Mesothelial cell of epicardium (in vitro differentiated cells): ENCODE data around the gene C13orf42. TPM values are rescaled to one million over a fixed set of nuclear protein-coding genes. Genes with fewer than 3 reads are reported as not detected.

Experiments
- DNase-seq, 2 experiments: peaks; one replicate each; pipeline ENCODE4 v3.0.0; 2021; ENCODE audit warnings: low spot score in 2 of 2; ENCODE audit not compliant: unreplicated experiment in 2 of 2
- H3K27ac Mint-ChIP-seq: 2 replicates; pipeline ENCODE4 v1.8.0; 2021; ENCODE audit warnings: mixed read lengths
- H3K27me3 Mint-ChIP-seq: 2 replicates; pipeline ENCODE4 v1.8.0; 2021; ENCODE audit warnings: low read depth, mixed read lengths
- H3K36me3 Mint-ChIP-seq: 2 replicates; pipeline ENCODE4 v1.8.0; 2021; ENCODE audit warnings: mixed read lengths
- H3K4me1 Mint-ChIP-seq: 2 replicates; pipeline ENCODE4 v1.8.0; 2021; ENCODE audit warnings: mixed read lengths
- H3K4me3 Mint-ChIP-seq: 2 replicates; pipeline ENCODE4 v1.8.0; 2021; ENCODE audit warnings: mild to moderate bottlenecking, moderate library complexity, mixed read lengths
- H3K9me3 Mint-ChIP-seq: 2 replicates; pipeline ENCODE4 v1.8.0; 2021; ENCODE audit warnings: mixed read lengths
- total RNA-seq: library from RNA; stranded (reverse); gene quantifications from 3 replicates; pipeline ENCODE4 v1.2.1, GENCODE V29; 2021
- TF ChIP-seq, protein P1 (sequence below): fragments of 200-600 bp; sonication (generic); IDR thresholded peaks from one replicate; pipeline ENCODE4 v1.5.0; 2021; ENCODE audit warnings: antibody characterized with exemption; ENCODE audit not compliant: unreplicated experiment

C13orf42 gene
- total RNA-seq, 1 donor from 2014 or later: not detected

GRCh38 chr13:51070005-51070649 is 40.9 kb downstream of the C13orf42 start:
- peaks cover 8% of the 10 kb centered on the region for H3K4me1 Mint-ChIP-seq
- peak; percentile 63 to 91 for DNase-seq
- H3K36me3 Mint-ChIP-seq: no peaks in the 10 kb centered on the region
- H3K9me3 Mint-ChIP-seq: peaks cover 3% of the 10 kb centered on the region
- peaks cover 9% of the 10 kb centered on the region for H3K27me3 Mint-ChIP-seq
- H3K27ac Mint-ChIP-seq: no peak overlapping the region
- H3K4me3 Mint-ChIP-seq: no peak overlapping the region
- TF ChIP-seq, protein P1, sequence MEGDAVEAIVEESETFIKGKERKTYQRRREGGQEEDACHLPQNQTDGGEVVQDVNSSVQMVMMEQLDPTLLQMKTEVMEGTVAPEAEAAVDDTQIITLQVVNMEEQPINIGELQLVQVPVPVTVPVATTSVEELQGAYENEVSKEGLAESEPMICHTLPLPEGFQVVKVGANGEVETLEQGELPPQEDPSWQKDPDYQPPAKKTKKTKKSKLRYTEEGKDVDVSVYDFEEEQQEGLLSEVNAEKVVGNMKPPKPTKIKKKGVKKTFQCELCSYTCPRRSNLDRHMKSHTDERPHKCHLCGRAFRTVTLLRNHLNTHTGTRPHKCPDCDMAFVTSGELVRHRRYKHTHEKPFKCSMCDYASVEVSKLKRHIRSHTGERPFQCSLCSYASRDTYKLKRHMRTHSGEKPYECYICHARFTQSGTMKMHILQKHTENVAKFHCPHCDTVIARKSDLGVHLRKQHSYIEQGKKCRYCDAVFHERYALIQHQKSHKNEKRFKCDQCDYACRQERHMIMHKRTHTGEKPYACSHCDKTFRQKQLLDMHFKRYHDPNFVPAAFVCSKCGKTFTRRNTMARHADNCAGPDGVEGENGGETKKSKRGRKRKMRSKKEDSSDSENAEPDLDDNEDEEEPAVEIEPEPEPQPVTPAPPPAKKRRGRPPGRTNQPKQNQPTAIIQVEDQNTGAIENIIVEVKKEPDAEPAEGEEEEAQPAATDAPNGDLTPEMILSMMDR: peak; percentile 90

- H3K27ac Mint-ChIP-seq: no peak overlapping the region
- no peaks in the 10 kb centered on the region for H3K36me3 Mint-ChIP-seq
- peaks cover 12% of the 10 kb centered on the region for H3K4me1 Mint-ChIP-seq
- peaks cover 2% of the 10 kb centered on the region for H3K27me3 Mint-ChIP-seq
- no peak overlapping the region for H3K4me3 Mint-ChIP-seq
- peaks cover 3% of the 10 kb centered on the region for H3K9me3 Mint-ChIP-seq
- TF ChIP-seq, protein P1: no peak
- DNase-seq: no peak
These were observed 42.6 kb downstream of the C13orf42 start for GRCh38 chr13:51068501-51068900.

- H3K36me3 Mint-ChIP-seq: no peaks in the 10 kb centered on the region
- TF ChIP-seq, protein P1: no peak
- peaks cover 17% of the 10 kb centered on the region for H3K4me1 Mint-ChIP-seq
- H3K27me3 Mint-ChIP-seq: peaks cover 2% of the 10 kb centered on the region
- no peaks in the 10 kb centered on the region for H3K9me3 Mint-ChIP-seq
- DNase-seq: no peak
- H3K4me3 Mint-ChIP-seq: no peak overlapping the region
- H3K27ac Mint-ChIP-seq: no peak overlapping the region
These were observed 43.4 kb downstream of the C13orf42 start for GRCh38 chr13:51067706-51068105.

- H3K9me3 Mint-ChIP-seq: no peaks in the 10 kb centered on the region
- H3K36me3 Mint-ChIP-seq: no peaks in the 10 kb centered on the region
- DNase-seq: no peak
- H3K4me3 Mint-ChIP-seq: no peak overlapping the region
- TF ChIP-seq, protein P1: no peak
- H3K27me3 Mint-ChIP-seq: peaks cover 3% of the 10 kb centered on the region
- H3K27ac Mint-ChIP-seq: no peak overlapping the region
- H3K4me1 Mint-ChIP-seq: peaks cover 17% of the 10 kb centered on the region
These were observed 43.8 kb downstream of the C13orf42 start for GRCh38 chr13:51067210-51067701.

DNA sequence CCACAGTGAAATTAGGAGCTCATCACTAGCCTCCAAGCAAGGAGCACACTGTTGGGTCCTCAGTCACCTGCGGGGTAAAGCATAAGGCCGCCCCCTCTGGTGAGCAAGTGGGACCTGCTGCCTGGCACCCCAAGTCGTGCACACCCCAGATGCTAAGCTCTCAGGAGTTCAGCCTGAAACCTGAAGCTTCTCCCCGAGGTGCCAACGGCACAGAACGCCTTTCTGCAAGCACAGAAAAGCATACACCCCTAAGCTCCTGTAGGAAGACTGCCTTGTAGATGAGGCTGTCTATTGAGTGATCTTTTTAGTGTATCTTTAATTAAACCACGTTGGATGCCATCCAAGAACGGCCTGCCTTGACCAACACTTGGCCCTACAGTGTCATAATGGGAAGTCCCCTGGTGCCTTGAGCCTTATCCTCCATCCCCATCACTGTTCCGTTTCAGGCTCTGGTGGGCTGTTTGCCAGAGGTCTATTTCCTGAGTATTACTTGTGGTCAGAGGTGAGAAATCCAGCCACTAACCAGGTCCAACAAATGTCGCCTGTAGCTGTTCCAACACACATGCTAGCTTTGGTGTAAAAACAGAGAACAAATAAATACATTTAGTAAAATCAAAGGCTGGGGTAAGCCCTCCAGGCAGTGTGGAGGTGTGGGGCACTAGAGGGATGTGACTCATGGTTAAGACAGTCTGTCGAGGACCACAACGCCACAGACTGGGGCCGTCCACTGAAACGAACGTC is 44.8 kb downstream of the C13orf42 start:
- TF ChIP-seq, protein P1: no peak
- H3K27ac Mint-ChIP-seq: no peak overlapping the region
- DNase-seq: no peak

More for the DNA sequence above, 44.8 kb downstream of the C13orf42 start:
- H3K4me1 Mint-ChIP-seq: peaks cover 17% of the 10 kb centered on the region
- H3K36me3 Mint-ChIP-seq: no peaks in the 10 kb centered on the region
- H3K9me3 Mint-ChIP-seq: no peaks in the 10 kb centered on the region
- H3K4me3 Mint-ChIP-seq: no peak overlapping the region
- H3K27me3 Mint-ChIP-seq: peaks cover 3% of the 10 kb centered on the region
